Stomach (tissue), 4 donors: ENCODE data around the gene INTS6L.

Experiments
- POLR2A ChIP-seq, 4 donors: fragments of 450-650 bp; IDR thresholded peaks; one replicate each; pipeline ENCODE4 v1.6.1; 2016; ENCODE audit warnings: antibody characterized with exemption in 4 of 4, control low read depth in 2 of 4, mild to moderate bottlenecking in 1 of 4, moderate library complexity in 1 of 4
- POLR2AphosphoS5 ChIP-seq, 3 donors: sonication (generic); formaldehyde crosslinking; IDR thresholded peaks; one replicate each; pipeline ENCODE4 v1.6.1; 2016; ENCODE audit warnings: antibody characterized with exemption in 3 of 3
- TF ChIP-seq, protein P1 (sequence below), 7 experiments: fragments of 450-650 bp in 4 of 7; fragments of 200-600 bp in 3 of 7; sonication (generic) in 3 of 7; IDR thresholded peaks; one replicate each; pipeline ENCODE4 v1.5.1; 2016 to 2019; ENCODE audit warnings: antibody characterized with exemption in 7 of 7, control low read depth in 2 of 7, mild to moderate bottlenecking in 1 of 7

DNA sequence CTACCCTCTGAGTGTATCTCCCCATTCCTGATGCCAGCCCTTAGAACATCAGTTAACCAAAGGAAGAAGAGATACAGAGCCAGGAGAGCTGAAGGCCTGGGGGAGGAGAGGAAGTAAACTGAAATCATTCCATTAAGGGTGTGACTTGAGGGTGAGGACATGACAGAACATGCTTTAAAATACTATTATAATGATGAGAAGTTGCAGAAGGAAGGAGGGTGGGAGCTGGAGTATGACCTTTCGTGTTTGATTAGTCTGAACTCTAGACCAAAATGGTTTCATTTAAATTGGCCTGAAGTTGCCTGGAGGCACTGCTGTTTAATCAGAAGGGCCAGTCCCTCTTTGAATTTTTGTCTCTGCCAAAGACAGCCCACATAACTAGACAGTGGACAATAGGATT is 11.4 kb downstream of the INTS6L start:
- no peak for TF ChIP-seq POLR2AphosphoS5 (IDR thresholded peaks at IDR 0.05)
- TF ChIP-seq, protein P1, sequence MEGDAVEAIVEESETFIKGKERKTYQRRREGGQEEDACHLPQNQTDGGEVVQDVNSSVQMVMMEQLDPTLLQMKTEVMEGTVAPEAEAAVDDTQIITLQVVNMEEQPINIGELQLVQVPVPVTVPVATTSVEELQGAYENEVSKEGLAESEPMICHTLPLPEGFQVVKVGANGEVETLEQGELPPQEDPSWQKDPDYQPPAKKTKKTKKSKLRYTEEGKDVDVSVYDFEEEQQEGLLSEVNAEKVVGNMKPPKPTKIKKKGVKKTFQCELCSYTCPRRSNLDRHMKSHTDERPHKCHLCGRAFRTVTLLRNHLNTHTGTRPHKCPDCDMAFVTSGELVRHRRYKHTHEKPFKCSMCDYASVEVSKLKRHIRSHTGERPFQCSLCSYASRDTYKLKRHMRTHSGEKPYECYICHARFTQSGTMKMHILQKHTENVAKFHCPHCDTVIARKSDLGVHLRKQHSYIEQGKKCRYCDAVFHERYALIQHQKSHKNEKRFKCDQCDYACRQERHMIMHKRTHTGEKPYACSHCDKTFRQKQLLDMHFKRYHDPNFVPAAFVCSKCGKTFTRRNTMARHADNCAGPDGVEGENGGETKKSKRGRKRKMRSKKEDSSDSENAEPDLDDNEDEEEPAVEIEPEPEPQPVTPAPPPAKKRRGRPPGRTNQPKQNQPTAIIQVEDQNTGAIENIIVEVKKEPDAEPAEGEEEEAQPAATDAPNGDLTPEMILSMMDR (IDR thresholded peaks at IDR 0.05) = no peak
- no peak for TF ChIP-seq POLR2A (IDR thresholded peaks at IDR 0.05)
